Kidney glomerular epithelial cell (primary cell): Measurements from ENCODE around the gene RRP8.
A peak's percentile ranks its signal among the peaks of the same experiment; 100 is the strongest.

ENCODE experiments used
- DNase-seq: peaks from one replicate; lab custom pipeline; 2025; lab: John Stamatoyannopoulos, UW

RRP8 gene

DNA sequence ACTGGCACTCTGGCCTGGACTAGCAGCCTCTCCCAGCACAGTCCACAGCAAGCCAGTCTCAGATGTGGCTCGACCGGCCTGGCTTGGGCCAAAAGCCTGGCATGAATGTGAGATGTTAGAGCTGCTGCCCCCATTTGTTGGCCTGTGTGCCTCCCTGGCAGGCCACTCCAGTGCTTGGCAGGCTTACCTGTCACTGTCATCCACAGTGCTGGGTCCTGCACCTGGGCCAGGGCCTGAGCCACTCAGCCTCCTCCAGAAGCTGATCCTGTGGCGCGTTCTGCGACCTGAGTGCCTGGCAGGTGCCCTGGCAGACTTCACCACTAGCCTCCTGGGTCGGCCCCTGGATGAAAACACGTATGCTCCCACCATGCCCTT, 36.1 kb downstream of the RRP8 start:
- DNase-seq = no peak

DNA sequence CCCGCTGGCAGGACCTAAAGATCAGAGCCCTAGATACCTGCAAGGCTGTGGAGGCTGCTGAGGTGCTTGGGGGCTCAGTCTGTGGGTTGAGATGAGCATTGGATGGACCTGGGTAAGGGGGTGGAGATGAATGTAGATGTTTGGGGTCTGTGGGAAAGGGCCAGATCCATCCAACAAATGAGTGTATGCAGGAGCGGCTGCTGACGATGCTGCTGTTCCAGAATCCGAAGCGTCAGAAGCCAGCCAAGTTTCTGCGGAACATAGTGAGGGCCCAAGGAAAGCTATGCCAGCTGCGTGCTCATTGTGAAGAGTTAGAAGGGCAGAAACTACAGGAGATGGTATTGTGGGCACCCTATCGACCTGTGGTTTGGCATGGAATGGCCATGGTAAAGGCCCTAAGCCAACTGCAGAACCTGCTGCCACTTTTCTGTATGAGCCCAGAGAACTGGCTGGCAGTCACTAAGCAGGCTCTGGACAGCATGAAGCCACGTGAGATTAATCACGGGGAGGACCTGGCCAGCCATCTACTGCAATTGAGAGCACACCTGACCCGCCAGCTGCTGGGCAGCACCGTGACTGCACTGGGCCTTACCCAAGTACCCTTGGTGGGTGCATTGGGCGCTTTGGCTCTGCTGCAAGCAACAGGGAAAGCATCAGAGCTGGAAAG, 36.6 kb downstream of the RRP8 start:
- no peak for DNase-seq

DNA sequence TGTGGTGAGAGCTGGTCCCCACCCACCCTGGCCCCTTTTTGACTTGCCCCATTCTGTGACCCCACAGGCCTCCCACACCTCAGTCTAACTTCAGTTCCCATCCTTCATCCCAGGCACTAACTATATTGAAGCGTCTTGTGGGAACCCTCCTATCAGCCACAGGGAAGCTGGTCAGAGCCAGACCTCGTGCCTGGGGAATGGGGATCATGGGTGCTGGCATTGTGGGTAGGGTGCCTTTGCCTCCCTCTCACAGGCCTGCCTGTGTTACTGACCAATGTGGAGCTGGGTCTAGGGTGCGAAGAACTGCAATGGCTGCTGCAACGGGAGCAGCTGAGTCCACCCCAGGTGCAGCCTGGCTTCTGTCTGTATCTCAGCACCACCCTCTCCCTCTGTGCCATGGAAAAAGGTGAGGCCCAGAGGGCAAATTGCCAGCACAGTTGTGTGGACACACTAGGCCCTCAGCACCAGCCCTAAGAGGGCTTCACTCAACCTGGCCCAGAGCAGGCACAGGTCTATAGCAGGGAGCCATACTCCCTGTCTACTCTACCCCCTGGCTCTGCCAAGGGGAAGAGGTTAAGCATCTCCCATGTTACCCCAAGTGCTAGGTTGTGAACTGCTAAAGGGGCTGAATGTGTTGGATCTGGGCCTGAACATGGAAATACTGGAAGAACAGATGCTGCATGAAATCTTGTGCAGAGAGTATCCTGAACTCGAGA, 37.3 kb downstream of the RRP8 start:
- DNase-seq = no peak

- DNase-seq = no peak
These were observed 38.1 kb downstream of the RRP8 start for GRCh38 chr11:6565325-6565724.

DNA sequence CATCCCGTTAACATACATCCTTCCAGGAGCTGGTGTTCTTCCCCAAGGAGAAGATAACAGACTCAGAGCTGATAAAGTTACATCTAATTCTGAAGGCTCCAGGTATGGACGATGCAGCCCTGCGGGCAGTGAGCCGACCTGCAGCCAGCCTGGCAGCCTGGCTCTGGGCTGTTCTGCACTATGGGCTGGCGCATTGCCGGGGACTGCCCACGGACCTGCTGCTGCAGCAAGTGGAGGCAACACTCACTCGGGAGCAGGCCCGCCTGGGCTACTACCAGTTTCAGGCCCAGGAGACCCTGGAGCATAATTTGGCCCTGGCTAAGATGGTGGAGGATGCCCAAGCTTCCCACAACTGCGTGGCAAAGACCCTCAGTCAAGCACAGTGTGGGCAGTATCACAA, 39.7 kb downstream of the RRP8 start:
- DNase-seq = no peak

- no peak for DNase-seq
These were observed 40.2 kb downstream of the RRP8 start for GRCh38 chr11:6563121-6563619.

GRCh38 chr11:6561288-6561687, 42.1 kb downstream of the RRP8 start:
- no peak for DNase-seq

DNA sequence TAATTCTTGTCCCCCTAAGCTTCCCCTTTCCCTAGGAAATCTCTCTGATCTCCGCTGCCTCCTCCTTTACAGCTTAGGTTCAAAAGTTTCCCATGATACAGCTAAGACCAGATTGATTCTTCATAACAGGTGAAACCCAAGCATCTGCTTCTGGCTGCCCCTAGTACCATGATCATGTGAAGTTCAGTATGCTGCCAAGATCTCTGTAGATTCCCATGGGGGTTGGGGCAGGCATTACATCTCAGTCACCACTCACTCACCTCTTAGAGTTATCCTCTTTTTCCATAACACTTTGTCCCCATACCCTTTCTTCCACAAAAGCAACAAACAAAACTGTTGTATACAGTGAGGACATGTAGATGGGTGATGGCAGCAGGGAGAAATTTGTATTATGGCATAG, 44.0 kb downstream of the RRP8 start:
- no peak for DNase-seq

DNA sequence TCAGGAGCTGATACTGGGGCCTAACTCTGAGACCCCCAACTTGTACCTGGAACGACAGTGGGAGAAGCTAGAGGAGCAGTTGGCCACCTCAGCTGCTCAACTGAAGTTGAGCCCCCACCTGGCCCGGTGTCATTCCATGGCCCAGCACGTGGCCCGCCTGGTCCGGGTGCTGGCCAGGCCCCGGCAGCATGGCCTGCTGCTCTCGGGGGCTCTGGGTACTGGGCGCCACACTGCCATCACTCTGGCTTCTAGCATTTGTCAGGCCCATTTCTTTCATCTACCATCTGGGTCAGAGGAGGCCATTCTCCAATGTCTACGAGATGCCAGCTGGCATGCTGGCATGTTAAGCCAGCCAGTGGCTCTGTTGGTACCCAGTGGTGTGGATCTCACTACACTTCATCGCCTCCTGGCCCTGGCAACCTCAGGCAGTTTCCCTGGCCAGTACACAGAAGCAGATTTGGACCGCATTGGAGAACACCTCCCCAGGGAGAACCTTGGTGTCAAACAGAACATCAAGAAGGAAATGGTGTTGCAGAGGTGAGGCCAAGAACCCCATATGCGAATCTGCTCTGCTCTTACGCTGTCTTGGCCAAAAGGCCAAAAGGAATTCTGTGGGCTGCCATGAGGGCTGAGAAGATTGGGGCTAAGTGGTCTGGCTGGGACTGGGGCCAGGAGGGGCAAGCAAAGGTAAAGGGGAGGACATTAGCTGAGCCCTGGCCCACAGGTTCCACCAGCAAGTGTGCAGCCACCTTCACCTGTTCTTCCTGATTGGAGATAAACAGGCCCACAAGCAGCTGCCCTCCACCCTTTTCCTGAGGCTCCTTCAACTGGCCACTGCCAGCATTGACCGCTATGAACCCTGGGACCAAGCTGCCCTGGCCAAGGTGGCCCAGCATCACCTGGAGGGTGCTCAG, 45.4 kb downstream of the RRP8 start:
- no peak for DNase-seq

DNA sequence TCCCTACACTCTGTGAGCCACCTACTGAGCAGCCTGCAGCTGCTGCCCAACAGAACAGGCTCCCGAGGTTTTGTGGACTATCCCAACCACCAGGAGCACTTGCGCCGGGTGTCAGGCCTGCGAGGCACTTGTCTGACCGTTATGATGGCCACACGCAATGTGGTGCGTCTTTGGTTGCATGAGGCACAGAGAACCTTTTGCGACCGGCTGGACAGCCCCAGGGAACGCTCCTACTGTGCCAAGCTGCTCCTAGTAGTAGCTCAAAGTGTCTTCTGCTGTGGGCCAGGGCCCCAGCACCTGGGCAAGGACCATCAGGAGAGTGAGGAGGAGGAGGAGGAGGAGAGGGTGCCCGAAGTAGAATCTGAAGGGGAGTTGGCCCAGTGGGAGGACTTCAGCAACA, 46.4 kb downstream of the RRP8 start:
- no peak for DNase-seq

DNA sequence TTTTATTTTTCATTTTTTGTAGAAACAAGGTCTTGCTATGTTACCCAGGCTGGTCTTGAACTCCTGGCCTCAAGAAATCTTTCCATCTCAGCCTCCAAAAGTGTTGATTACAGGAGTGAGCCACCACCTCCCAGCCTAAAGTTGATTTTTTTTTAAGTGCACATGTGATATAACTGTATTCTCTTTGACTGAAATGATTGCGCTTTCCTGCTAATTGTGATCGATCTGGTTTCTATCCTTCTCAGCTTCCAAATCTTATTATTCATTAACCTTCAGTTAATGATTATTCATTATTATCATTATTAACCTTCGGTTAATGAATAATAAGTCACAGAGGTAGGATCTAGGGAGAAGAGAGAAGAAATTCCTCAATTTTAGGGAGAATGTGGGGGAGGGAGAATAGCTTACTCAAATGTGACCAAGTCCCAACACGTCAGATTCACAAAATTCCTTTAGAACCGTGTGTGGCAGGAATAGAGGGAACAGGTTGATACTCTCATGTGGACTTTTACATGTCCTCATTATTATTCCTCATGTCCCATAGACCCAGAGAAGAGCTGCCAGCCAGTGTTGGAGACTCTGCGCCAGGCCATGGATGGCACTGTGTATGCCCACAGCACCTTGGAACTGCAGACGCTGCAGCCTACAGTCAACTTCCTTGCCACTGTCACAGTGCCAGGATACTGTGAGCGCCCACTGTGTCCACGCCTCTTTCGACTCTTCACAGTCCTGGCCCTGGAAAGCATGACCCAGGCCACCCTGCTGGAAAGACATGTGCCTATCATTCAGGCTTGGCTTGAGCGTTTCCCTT, 47.1 kb downstream of the RRP8 start:
- DNase-seq = peak; percentile 44

DNA sequence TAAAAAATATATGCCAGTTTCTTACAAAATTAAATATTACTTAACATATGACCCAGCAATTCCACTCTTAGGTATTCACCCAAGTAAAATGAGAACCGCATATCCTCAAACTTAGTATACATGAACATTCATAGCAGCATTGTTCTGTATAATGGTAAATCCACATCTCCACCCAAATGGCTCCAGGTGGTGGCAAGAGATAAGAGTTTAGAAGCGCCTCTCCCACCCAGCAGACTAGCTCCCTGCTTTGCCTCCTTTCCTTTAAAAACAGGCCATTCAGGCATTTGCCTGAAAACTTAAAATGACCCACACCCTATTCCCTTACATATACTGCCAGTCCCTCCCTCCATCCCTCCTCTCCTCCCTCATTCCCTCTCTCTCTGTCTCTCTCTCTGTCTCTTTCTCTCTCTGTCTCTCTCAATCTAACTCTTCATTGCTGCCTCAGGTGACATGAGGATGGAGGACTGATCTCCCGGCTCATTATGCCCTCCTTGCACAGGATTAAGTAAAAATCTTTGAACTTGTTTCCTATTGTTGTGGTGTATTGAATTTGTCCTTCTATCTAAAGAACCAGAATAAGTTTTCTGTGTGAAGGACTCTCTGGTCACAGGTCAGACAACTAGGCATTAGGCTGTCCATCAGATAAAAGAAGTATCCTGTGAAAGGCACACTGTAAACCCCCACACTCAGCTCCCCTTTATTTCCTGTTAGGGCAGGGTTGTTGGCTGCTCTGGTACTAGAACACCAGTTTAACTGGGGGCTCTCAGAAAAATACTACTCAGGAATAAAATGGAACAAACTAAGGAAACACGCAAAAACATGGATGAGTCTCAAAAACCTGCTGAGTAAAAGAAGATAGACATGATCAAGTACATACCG, 48.3 kb downstream of the RRP8 start:
- no peak for DNase-seq

DNA sequence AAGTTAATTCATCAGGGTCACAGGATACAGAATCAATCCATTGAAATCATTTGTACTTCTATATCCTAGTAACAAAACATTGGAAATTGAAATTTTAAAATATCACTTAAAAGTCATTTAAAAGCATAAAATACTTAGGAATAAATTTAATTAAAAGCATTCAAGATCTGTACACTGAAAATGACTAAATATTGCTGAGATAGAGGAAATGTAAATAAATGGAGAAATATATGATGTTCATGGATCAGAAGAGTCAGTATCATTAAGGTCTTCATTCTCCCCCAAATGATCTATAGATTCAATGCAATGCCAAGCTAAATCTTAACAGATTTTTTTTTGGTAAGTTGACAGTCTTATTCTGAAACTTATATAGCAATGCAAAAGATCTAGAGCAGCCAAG, 49.8 kb downstream of the RRP8 start:
- no peak for DNase-seq

DNA sequence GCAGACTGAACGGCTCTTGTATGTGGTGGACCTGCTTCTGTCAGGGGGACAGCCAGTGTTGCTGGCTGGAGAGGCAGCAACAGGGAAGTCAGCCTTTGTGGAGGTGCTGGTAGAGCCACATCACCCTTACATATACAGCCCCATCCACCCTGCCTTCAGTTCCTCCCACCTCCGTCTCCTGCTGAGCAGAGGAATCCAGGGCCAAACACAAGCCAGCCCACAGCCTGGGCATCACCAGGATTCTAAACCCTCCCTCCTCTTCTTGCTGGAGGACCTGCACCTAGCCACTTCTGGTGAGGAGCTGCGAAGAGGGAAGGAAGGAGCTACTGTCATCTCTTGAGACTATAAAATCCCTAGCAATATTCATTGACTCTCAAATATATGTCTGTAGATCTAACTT, 54.8 kb downstream of the RRP8 start:
- DNase-seq = no peak

DNA sequence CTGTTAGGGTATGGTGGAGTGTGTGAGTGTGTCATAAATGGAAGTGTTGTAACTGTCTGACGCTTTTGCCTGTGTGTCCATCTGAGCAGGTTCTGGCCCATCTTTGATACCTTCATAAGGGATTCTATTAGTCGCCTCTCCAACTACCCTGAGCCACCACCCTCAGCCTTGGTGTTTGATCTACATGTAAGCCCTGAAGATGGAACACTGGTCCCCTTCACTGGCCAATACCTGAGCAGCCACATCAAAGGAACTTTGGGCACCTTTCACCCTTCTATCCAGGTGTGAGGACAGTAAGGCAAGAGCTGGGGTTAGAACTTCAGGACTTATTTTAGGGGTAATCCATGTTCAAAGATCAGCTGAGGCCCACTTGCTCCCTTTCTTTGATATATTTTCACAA, 55.3 kb downstream of the RRP8 start:
- no peak for DNase-seq

GRCh38 chr11:6547177-6547576, 56.2 kb downstream of the RRP8 start:
- DNase-seq = no peak

- DNase-seq = no peak
These were observed 56.7 kb downstream of the RRP8 start for GRCh38 chr11:6546735-6547134.

DNA sequence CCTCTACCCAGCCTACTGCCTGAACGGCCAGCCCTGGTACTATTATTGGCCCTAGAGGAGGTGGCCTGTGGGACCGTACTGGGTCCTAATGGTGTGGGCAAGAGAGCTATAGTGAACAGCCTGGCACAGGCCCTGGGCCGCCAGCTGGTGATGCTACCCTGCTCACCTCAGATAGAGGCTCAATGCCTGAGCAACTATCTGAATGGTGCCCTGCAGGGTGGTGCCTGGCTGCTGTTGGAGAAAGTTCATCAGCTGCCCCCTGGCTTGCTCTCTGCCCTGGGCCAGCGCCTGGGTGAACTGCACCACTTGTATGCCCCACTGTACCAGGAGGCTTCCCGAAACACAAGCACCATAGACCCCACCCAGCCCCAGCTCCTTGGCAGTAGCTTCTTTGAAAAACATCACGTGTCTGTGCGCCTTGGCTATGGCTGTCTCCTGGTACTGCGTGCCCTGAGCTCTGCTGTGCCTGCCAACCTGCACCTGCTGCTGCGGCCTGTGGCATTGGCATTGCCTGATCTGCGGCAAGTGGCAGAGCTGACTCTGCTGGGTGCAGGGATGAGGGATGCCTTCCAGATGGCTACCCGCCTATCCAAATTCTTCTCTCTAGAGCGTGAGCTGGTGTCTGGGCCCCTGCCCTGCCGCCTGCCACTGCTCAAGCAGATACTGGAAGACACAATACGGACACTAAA, 57.4 kb downstream of the RRP8 start:
- DNase-seq = no peak
